ENCODE measurements around the gene MYOG. TPM values are rescaled to one million over a fixed set of nuclear protein-coding genes. Genes with fewer than 3 reads are reported as not detected.

MYOG gene
- total and polyA plus RNA-seq, 7 donors, result not detected

GRCh38 chr1:203099805-203100515 is 14.1 kb upstream of the MYOG start:
- Histone ChIP-seq H3K36me3 (no peaks in the 10 kb centered on the region), H3K4me3 (no peak overlapping the region), H3K9me3 (peaks cover 0 to 7% (median 4%) of the 10 kb centered on the region in 4 donors), H3K27ac (no peak overlapping the region), H3K27me3 (no peaks in the 10 kb centered on the region), H3K4me1 (no peaks in the 10 kb centered on the region)
- intact Hi-C loops (cut with DNase I), result no loop called here
- TF ChIP-seq EP300 (IDR thresholded peaks at IDR 0.05) (no peak), CTCF (IDR thresholded peaks at IDR 0.05) (no peak), POLR2A (IDR thresholded peaks at IDR 0.05) (no peak), POLR2AphosphoS5 (IDR thresholded peaks at IDR 0.05) (no peak)
- WGBS, 2 donors, result 82 to 89% methylated on average over 7 of the region's 7 CpGs
- DNase-seq, result no peak

DNA sequence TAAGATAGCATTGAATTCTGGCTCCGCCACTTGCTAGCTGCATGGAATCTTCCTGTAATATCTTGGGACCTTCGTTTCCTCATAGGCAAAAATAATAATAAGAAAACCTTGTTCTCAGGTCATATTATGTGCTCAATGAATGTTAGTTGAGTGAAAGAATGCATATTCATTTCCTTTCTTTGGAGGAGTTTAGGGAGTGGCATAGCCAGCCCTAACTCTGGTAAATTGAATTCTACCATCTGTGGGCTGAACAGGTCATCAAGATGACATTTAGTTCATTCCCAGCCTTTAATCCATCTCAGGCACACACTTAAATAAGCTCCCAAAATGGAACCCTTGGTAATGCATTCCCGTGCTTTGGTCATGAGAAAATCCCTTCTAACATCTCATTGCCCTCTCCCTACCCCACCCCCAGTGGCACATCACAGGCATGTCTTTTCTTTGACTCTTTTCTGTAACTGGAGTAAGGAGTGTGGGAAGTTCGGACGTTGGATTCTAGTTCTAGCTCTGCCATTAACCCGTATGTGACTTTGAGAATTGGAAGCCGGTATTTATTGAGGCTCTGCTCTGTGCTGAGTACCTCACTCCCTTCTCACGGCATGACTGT is 13.2 kb upstream of the MYOG start:
- peaks cover 0 to 14% (median 7%) of the 10 kb centered on the region in 4 donors for H3K9me3 ChIP-seq
- no peak overlapping the region for H3K27ac ChIP-seq
- 82 to 88% methylated on average over 8 of the region's 8 CpGs for WGBS, 2 donors
- no peaks in the 10 kb centered on the region for H3K4me1 ChIP-seq
- no peaks in the 10 kb centered on the region for H3K27me3 ChIP-seq
- no peak overlapping the region for H3K4me3 ChIP-seq
- TF ChIP-seq POLR2A (IDR thresholded peaks at IDR 0.05) (no peak), CTCF (IDR thresholded peaks at IDR 0.05) (no peak), POLR2AphosphoS5 (IDR thresholded peaks at IDR 0.05) (no peak), EP300 (IDR thresholded peaks at IDR 0.05) (no peak)
- no peak for DNase-seq
- intact Hi-C loops (cut with DNase I), result no loop called here
- no peaks in the 10 kb centered on the region for H3K36me3 ChIP-seq

GRCh38 chr1:203098445-203098844 is 12.6 kb upstream of the MYOG start:
- 91 to 93% methylated on average over 1 of the region's 1 CpG for WGBS, 2 donors
- Histone ChIP-seq H3K27ac (no peak overlapping the region), H3K9me3 (peaks cover 0 to 14% (median 7%) of the 10 kb centered on the region in 4 donors), H3K4me1 (no peaks in the 10 kb centered on the region), H3K27me3 (no peaks in the 10 kb centered on the region), H3K4me3 (no peak overlapping the region), H3K36me3 (no peaks in the 10 kb centered on the region)
- DNase-seq, result no peak
- TF ChIP-seq POLR2A (IDR thresholded peaks at IDR 0.05), result no peak
- TF ChIP-seq EP300 (IDR thresholded peaks at IDR 0.05), result no peak
- no peak for TF ChIP-seq CTCF (IDR thresholded peaks at IDR 0.05)
- no peak for TF ChIP-seq POLR2AphosphoS5 (IDR thresholded peaks at IDR 0.05)
- intact Hi-C loops (cut with DNase I), result no loop called here

GRCh38 chr1:203097001-203097400 is 11.2 kb upstream of the MYOG start:
- H3K36me3 ChIP-seq, result no peaks in the 10 kb centered on the region
- WGBS, 2 donors, result 73 to 81% methylated on average over 1 of the region's 1 CpG
- H3K4me3 ChIP-seq, result no peak overlapping the region
- H3K27ac ChIP-seq, result no peak overlapping the region
- no peaks in the 10 kb centered on the region for H3K4me1 ChIP-seq
- H3K9me3 ChIP-seq, result peaks cover 0 to 14% (median 7%) of the 10 kb centered on the region in 4 donors
- no peaks in the 10 kb centered on the region for H3K27me3 ChIP-seq
- DNase-seq, result no peak
- TF ChIP-seq EP300 (IDR thresholded peaks at IDR 0.05) (no peak), POLR2A (IDR thresholded peaks at IDR 0.05) (no peak), POLR2AphosphoS5 (IDR thresholded peaks at IDR 0.05) (no peak), CTCF (IDR thresholded peaks at IDR 0.05) (no peak)
- intact Hi-C loops (cut with DNase I), result no loop called here
